Activated CD8-positive, alpha-beta T cell treated with anti-CD3 and anti-CD28 coated beads for 36 hours (primary cell): ENCODE data around the gene GSDMA. TPM values are rescaled to one million over a fixed set of nuclear protein-coding genes. Genes with fewer than 3 reads are reported as not detected.

Source experiments
- ATAC-seq: fragments of 200-7000 bp; cut with Tn5 transposase; one replicate; pipeline ENCODE4 v1.10.0; 2021; ENCODE audit warnings: mild to moderate bottlenecking, moderate library complexity
- CTCF ChIA-PET: fragments of 350-600 bp; sonication (Branson Sonifier 250); formaldehyde crosslinking; loops from one replicate; lab custom pipeline; 2021; ENCODE audit warnings: antibody characterized with exemption; lab: Charles Lee
- POLR2A ChIA-PET: fragments of 350-600 bp; sonication (Branson Sonifier 250); formaldehyde crosslinking; loops from one replicate; lab custom pipeline; 2021; ENCODE audit warnings: antibody characterized with exemption; lab: Charles Lee
- DNase-seq: peaks from one replicate; pipeline ENCODE4 v3.0.0-alpha.2; 2020
- H3K27ac Mint-ChIP-seq: one replicate; pipeline ENCODE4 v1.8.0; 2021; ENCODE audit warnings: mild to moderate bottlenecking, mixed read lengths
- H3K27me3 Mint-ChIP-seq: one replicate; pipeline ENCODE4 v1.8.0; 2021; ENCODE audit warnings: mixed read lengths
- H3K36me3 Mint-ChIP-seq: one replicate; pipeline ENCODE4 v1.8.0; 2021; ENCODE audit warnings: low read depth, mixed read lengths
- H3K4me1 Mint-ChIP-seq: one replicate; pipeline ENCODE4 v1.8.0; 2021; ENCODE audit warnings: low read depth, mixed read lengths
- H3K4me3 Mint-ChIP-seq: one replicate; pipeline ENCODE4 v1.8.0; 2021; ENCODE audit warnings: mild to moderate bottlenecking, moderate library complexity, mixed read lengths
- H3K9me3 Mint-ChIP-seq: one replicate; pipeline ENCODE4 v1.8.0; 2021; ENCODE audit warnings: mixed read lengths
- intact Hi-C: fragments of 100-400 bp; cut with micrococcal nuclease; formaldehyde crosslinking; loops from one replicate; pipeline ENCODE4 v1.10.0; 2022
- total RNA-seq, 2 experiments: library from RNA; stranded (reverse); gene quantifications; one replicate each; pipeline ENCODE4 v1.2.3, GENCODE V29; 2021
- TF ChIP-seq, protein P1 (sequence below): fragments of 200-600 bp; IDR thresholded peaks from one replicate; pipeline ENCODE4 v1.8.0; 2022; ENCODE audit warnings: antibody characterized with exemption, mild to moderate bottlenecking

The GSDMA gene
- total RNA-seq = 1 to 10 TPM; 1.3 to 1.6 TPM

DNA sequence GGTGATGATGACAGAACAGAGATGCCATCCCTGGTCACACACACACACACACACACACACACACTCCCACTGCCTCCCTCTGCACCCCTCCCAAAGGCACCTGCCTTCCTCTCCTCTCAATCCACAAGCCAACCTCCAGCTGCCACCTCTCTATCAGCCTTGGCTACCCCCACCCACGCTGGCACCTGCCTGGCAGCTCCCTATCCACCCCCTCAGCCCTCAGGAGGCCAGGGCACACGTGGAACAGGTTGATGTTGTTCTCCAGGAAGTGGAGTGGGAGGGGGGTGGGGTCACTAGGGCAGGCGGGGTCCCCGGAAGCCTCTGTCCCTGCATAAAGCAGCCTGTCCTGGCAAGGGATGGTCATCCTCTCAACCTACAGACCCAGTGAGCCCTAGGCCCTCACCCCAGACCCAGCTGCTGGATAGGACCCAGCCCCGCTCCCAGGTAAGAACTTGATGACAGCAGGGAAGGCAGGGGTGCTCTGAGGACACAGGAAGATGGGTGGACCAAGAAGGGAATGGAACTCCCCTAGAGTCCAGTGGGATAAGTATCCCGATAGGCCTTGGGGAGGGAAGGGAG lies at the start of gene GSDMA:
TSS of gene GSDMA (plus strand) at position 363 of the 579 bp plus-strand sequence. CDS start 2,684 bp downstream, outside the sequence.
- H3K4me1 Mint-ChIP-seq = peaks cover 25% of the 10 kb centered on the region
- no peaks in the 10 kb centered on the region for H3K27me3 Mint-ChIP-seq
- TF ChIP-seq, protein P1, sequence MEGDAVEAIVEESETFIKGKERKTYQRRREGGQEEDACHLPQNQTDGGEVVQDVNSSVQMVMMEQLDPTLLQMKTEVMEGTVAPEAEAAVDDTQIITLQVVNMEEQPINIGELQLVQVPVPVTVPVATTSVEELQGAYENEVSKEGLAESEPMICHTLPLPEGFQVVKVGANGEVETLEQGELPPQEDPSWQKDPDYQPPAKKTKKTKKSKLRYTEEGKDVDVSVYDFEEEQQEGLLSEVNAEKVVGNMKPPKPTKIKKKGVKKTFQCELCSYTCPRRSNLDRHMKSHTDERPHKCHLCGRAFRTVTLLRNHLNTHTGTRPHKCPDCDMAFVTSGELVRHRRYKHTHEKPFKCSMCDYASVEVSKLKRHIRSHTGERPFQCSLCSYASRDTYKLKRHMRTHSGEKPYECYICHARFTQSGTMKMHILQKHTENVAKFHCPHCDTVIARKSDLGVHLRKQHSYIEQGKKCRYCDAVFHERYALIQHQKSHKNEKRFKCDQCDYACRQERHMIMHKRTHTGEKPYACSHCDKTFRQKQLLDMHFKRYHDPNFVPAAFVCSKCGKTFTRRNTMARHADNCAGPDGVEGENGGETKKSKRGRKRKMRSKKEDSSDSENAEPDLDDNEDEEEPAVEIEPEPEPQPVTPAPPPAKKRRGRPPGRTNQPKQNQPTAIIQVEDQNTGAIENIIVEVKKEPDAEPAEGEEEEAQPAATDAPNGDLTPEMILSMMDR = no peak
- CTCF ChIA-PET = interaction anchor here (0.6 to 1.5 kb wide), 4 partner anchors 9 to 18 kb away, joined by 3 to 5 read pairs (median 4); partner anchors contain the start of gene PSMD3
- H3K36me3 Mint-ChIP-seq = no peaks in the 10 kb centered on the region
- no peak within 1 kb of the TSS for H3K4me3 Mint-ChIP-seq
- H3K9me3 Mint-ChIP-seq = no peaks in the 10 kb centered on the region
- DNase-seq (peak; percentile 55), ATAC-seq (peak; percentile 40)
- peak within 1 kb of the TSS; percentile 62 for H3K27ac Mint-ChIP-seq
- POLR2A ChIA-PET = interaction anchor here (0.6 to 2.2 kb wide), 3 partner anchors 9 to 474 kb away, joined by 3 to 9 read pairs (median 3); no protein-coding TSS in a partner anchor
- intact Hi-C loops = no loop called here

DNA sequence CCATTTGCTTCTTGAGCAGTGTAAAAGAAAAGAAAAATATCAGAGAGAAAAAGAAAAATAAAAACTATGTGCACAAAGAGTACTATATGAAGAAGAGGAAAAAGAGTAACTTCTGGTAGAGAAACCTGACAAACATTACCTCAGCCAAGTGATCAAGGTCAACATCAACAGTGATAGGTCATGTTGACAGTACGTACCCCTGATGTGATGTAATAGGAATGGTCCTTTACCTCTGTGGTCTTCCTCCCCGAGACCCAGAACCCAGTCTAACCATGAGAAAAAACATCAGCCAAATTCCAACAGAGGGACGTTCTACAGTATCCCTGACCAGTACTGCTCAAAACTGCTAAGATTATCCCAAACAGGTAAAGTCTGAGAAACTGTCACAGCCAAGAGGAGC lies 48.8 kb upstream of the GSDMA start:
- Mint-ChIP-seq H3K27ac (peak overlapping the region; percentile 7), H3K27me3 (no peaks in the 10 kb centered on the region), H3K4me1 (peaks cover 29% of the 10 kb centered on the region), H3K9me3 (no peaks in the 10 kb centered on the region), H3K4me3 (no peak overlapping the region), H3K36me3 (peaks cover 56% of the 10 kb centered on the region)
- TF ChIP-seq, protein P1 = no peak
- ATAC-seq (no peak), DNase-seq (no peak)
- CTCF ChIA-PET = no interaction called here
- intact Hi-C loops = no loop called here
- POLR2A ChIA-PET = no interaction called here

DNA sequence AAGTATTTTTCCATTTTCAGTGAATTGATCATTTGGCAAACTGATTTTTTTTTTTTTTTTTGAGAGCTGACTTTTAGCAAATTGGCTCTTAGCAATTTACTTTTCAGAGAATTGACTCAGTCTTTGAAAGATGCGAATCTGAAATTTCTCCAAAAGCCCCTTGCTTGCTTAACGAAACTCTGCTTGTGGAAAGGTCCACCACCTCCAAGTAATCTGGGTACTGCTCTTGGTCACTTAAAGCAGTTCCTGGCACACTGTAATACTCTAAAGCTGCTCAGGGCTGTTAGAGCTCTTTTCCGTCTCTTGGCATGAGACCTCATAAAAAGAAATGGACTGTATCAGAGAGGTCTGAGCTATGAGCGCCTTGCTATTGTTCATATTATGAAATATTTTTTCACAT lies 47.2 kb upstream of the GSDMA start:
- ChIA-PET CTCF (interaction anchor here (0.7 to 1.4 kb wide), 5 partner anchors 9 to 292 kb away, joined by 3 to 4 read pairs (median 3); no protein-coding TSS in a partner anchor), POLR2A (interaction anchor here (1.0 to 1.1 kb wide), 2 partner anchors 10 to 14 kb away, joined by 3 read pairs; no protein-coding TSS in a partner anchor)
- TF ChIP-seq, protein P1 = no peak
- peak overlapping the region; percentile 50 for H3K27ac Mint-ChIP-seq
- no peaks in the 10 kb centered on the region for H3K9me3 Mint-ChIP-seq
- intact Hi-C loops = no loop called here
- peaks cover 61% of the 10 kb centered on the region for H3K36me3 Mint-ChIP-seq
- no peak overlapping the region for H3K4me3 Mint-ChIP-seq
- DNase-seq (no peak), ATAC-seq (peak; percentile 43)
- no peaks in the 10 kb centered on the region for H3K27me3 Mint-ChIP-seq
- H3K4me1 Mint-ChIP-seq = peaks cover 41% of the 10 kb centered on the region

GRCh38 chr17:39916918-39917317 lies 45.9 kb upstream of the GSDMA start:
- ChIA-PET POLR2A (interaction anchor here (2.2 kb wide), 1 partner anchor 10 kb away, joined by 7 read pairs; the partner anchor contains the start of genes LRRC3C and ORMDL3), CTCF (interaction anchor here (0.7 kb wide), 1 partner anchor 9 kb away, joined by 5 read pairs; no protein-coding TSS in a partner anchor)
- TF ChIP-seq, protein P1 = no peak
- H3K9me3 Mint-ChIP-seq = no peaks in the 10 kb centered on the region
- intact Hi-C loops = no loop called here
- H3K4me3 Mint-ChIP-seq = no peak overlapping the region
- H3K36me3 Mint-ChIP-seq = peaks cover 64% of the 10 kb centered on the region
- no peaks in the 10 kb centered on the region for H3K27me3 Mint-ChIP-seq
- H3K4me1 Mint-ChIP-seq = peaks cover 54% of the 10 kb centered on the region
- peak overlapping the region; percentile 3 for H3K27ac Mint-ChIP-seq
- ATAC-seq = no peak
- DNase-seq = no peak

DNA sequence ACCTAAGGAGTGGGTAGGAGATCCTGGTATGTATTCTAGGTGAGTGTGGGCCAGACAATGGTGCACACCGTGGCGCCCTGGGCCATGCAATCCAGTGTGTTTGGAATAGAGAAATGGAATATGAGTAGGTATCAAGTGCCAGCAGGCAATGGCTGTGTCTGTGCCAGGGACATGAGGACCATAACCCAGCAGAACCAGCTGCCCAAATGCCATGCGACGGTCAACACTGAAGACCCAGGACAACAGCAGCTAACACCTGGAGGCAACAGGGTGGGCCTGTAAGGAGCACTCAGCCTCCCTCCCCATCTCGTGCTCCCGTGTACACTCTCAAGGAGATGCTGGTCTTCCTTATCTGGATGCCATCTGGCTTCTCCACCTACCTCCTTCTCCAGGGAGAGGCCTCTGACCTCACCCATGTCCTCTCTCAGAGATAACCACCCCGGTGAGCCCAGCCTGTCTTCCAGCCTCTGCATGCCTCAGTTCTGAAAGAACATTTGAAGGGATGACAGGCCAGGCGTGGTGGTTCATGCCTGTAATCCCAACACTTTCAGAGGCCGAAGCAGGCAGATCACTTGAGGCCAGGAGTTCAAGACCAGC lies 43.6 kb upstream of the GSDMA start:
- TF ChIP-seq, protein P1 = no peak
- peak overlapping the region; percentile 63 for H3K27ac Mint-ChIP-seq
- H3K4me3 Mint-ChIP-seq = no peak overlapping the region
- ATAC-seq (no peak), DNase-seq (no peak)
- H3K9me3 Mint-ChIP-seq = no peaks in the 10 kb centered on the region
- ChIA-PET POLR2A (no interaction called here), CTCF (interaction anchor here (0.7 to 2.5 kb wide), 2 partner anchors 10 to 61 kb away, joined by 3 to 6 read pairs; partner anchors contain the start of gene PSMD3)
- H3K27me3 Mint-ChIP-seq = no peaks in the 10 kb centered on the region
- intact Hi-C loops = no loop called here
- H3K4me1 Mint-ChIP-seq = peaks cover 75% of the 10 kb centered on the region
- H3K36me3 Mint-ChIP-seq = peaks cover 72% of the 10 kb centered on the region
